HCT116 (cell line): ENCODE measurements around the gene ALOX15. TPM values are rescaled to one million over a fixed set of nuclear protein-coding genes. Genes with fewer than 3 reads are reported as not detected.

Experiments
- ATAC-seq: fragments of 200-7000 bp; cut with Tn5 transposase; 2 replicates; pipeline ENCODE4 v1.9.1; 2020; ENCODE audit warnings: mild to moderate bottlenecking, moderate library complexity
- BruUV-seq: library from RNA; stranded (reverse); fragments of 400-500 nt; replicated peaks from 2 replicates; lab custom pipeline; 2021; lab: Mats Ljungman, UMichigan
- CTCF ChIA-PET: fragments of 300-600 bp; sonication (Branson Sonifier 250); formaldehyde crosslinking; loops from one replicate; lab custom pipeline; 2021; ENCODE audit warnings: antibody characterized with exemption; lab: Charles Lee
- POLR2A ChIA-PET: fragments of 300-600, 350-600 bp; sonication (Branson Sonifier 250); formaldehyde crosslinking; loops from one replicate; lab custom pipeline; 2021; ENCODE audit warnings: antibody characterized with exemption; lab: Charles Lee
- RAD21 ChIA-PET, 2 experiments: fragments of 300-600 bp; sonication (Branson Sonifier 250); formaldehyde crosslinking; loops; one replicate each; lab custom pipeline; 2023; ENCODE audit warnings: low total read pairs in 2 of 2; ENCODE audit not compliant: uncharacterized antibody in 2 of 2, unreplicated experiment in 2 of 2, low non-redundant PET in 1 of 2; lab: Charles Lee
- DNase-seq: peaks from one replicate; pipeline ENCODE4 v3.0.0-alpha.2; 2010; ENCODE audit warnings: low read depth, low spot score
- H2AFZ ChIP-seq: fragments of 200-600 bp; shearing (Covaris generic), sonication (generic); 2 replicates; pipeline ENCODE4 v1.6.1; 2017; ENCODE audit warnings: low read depth, mixed run types, mixed read lengths, antibody characterized with exemption, low read length; ENCODE audit not compliant: poor library complexity, severe bottlenecking
- H3K27ac ChIP-seq: 2 replicates; pipeline ENCODE4 v1.5.1; 2012; ENCODE audit warnings: low read depth, low read length
- H3K27me3 ChIP-seq: fragments of 200-600 bp; sonication (generic); 2 replicates; pipeline ENCODE4 v1.6.1; 2016; ENCODE audit warnings: mixed run types, low read length, mixed read lengths; ENCODE audit not compliant: insufficient read depth
- H3K36me3 ChIP-seq, 2 experiments: fragments of 200-500 bp in 1 of 2; fragments of 200-600 bp in 1 of 2; sonication (Bioruptor generic) in 1 of 2; sonication (generic) in 1 of 2; 2 replicates each; pipeline versions ENCODE4 v1.5.1 to v1.6.1; 2014 to 2016; ENCODE audit warnings: low read length in 2 of 2, inconsistent platforms in 1 of 2, mixed read lengths in 1 of 2, mixed run types in 1 of 2; ENCODE audit not compliant: insufficient read depth in 2 of 2, control insufficient read depth in 1 of 2
- H3K4me1 ChIP-seq, 2 experiments: fragments of 200-600 bp in 1 of 2; sonication (generic) in 1 of 2; 2 replicates each; pipeline versions ENCODE4 v1.5.1 to v1.6.1; 2012 to 2017; ENCODE audit warnings: low read length in 2 of 2, inconsistent platforms in 1 of 2, mild to moderate bottlenecking in 1 of 2, mixed read lengths in 1 of 2, mixed run types in 1 of 2, moderate library complexity in 1 of 2; ENCODE audit not compliant: insufficient read depth in 2 of 2, control insufficient read depth in 1 of 2
- H3K4me2 ChIP-seq: fragments of 200-600 bp; sonication (generic); 2 replicates; pipeline ENCODE4 v1.6.1; 2017; ENCODE audit warnings: mixed run types, low read length, mixed read lengths
- H3K4me3 ChIP-seq, 2 experiments: fragments of 200-600 bp in 1 of 2; sonication (generic) in 1 of 2; replicated peaks in 1 of 2; 2 replicates each; pipeline ENCODE4 v1.5.1; 2011 to 2016; ENCODE audit warnings: low read length in 2 of 2, control low read depth in 1 of 2, low read depth in 1 of 2, mild to moderate bottlenecking in 1 of 2, mixed read lengths in 1 of 2, mixed run types in 1 of 2
- H3K79me2 ChIP-seq: fragments of 200-600 bp; sonication (generic); 2 replicates; pipeline ENCODE4 v1.6.1; 2017; ENCODE audit warnings: mild to moderate bottlenecking, mixed run types, low read length, moderate library complexity, mixed read lengths; ENCODE audit not compliant: insufficient read depth
- H3K9ac ChIP-seq: fragments of 200-600 bp; sonication (generic); 2 replicates; pipeline ENCODE4 v1.6.1; 2016; ENCODE audit warnings: low read length, mixed read lengths
- H3K9me2 ChIP-seq: fragments of 200-600 bp; sonication (generic), shearing (Covaris generic); 2 replicates; pipeline ENCODE4 v1.6.1; 2017; ENCODE audit warnings: mixed run types, mild to moderate bottlenecking, moderate library complexity; ENCODE audit not compliant: insufficient read depth
- H3K9me3 ChIP-seq, 2 experiments: fragments of 200-500 bp in 1 of 2; fragments of 200-600 bp in 1 of 2; sonication (Bioruptor generic) in 1 of 2; sonication (generic) in 1 of 2; 2 replicates each; pipeline ENCODE4 v1.6.1; 2014 to 2017; ENCODE audit warnings: low read length in 2 of 2, mixed read lengths in 2 of 2, inconsistent platforms in 1 of 2, low read depth in 1 of 2, mild to moderate bottlenecking in 1 of 2, mixed run types in 1 of 2, moderate library complexity in 1 of 2; ENCODE audit not compliant: control insufficient read depth in 1 of 2, insufficient read depth in 1 of 2
- H4K20me1 ChIP-seq: fragments of 200-600 bp; sonication (generic), shearing (Covaris generic); 2 replicates; pipeline ENCODE4 v1.6.1; 2017; ENCODE audit warnings: mixed run types, mild to moderate bottlenecking, moderate library complexity; ENCODE audit not compliant: insufficient read depth
- CBX3 ChIP-seq: IDR thresholded peaks from 2 replicates; pipeline ENCODE4 v1.6.1; 2012; ENCODE audit warnings: low read depth
- EGR1 ChIP-seq: IDR thresholded peaks from 2 replicates; pipeline ENCODE4 v1.6.1; 2012; ENCODE audit warnings: low read depth
- EZH2 ChIP-seq: fragments of 200-600 bp; sonication (generic); IDR thresholded peaks from 2 replicates; pipeline ENCODE4 v1.6.1; 2017; ENCODE audit warnings: antibody characterized with exemption, mixed run types
- EZH2phosphoT487 ChIP-seq: fragments of 200-600 bp; IDR thresholded peaks from 2 replicates; pipeline ENCODE4 v1.6.1; 2018; ENCODE audit warnings: antibody characterized with exemption, borderline replicate concordance
- FOSL1 ChIP-seq: IDR thresholded peaks from 2 replicates; pipeline ENCODE4 v1.6.1; 2012; ENCODE audit warnings: low read depth
- POLR2AphosphoS5 ChIP-seq: IDR thresholded peaks from 2 replicates; pipeline ENCODE4 v1.6.1; 2011; ENCODE audit warnings: mild to moderate bottlenecking, low read depth, low read length, moderate library complexity
- SIN3A ChIP-seq: IDR thresholded peaks from 2 replicates; pipeline ENCODE4 v1.6.1; 2012; ENCODE audit warnings: low read depth
- SP1 ChIP-seq: IDR thresholded peaks from 2 replicates; pipeline ENCODE4 v1.6.1; 2012; ENCODE audit warnings: low read depth
- SRF ChIP-seq: IDR thresholded peaks from 2 replicates; pipeline ENCODE4 v1.6.1; 2012; ENCODE audit warnings: low read depth
- TCF7L2 ChIP-seq: IDR thresholded peaks from 2 replicates; pipeline ENCODE4 v1.7.0; 2011; ENCODE audit warnings: borderline replicate concordance, inconsistent platforms; ENCODE audit not compliant: insufficient read depth, insufficient read length; ENCODE audit errors: extremely low read depth
- YY1 ChIP-seq: IDR thresholded peaks from 2 replicates; pipeline ENCODE4 v1.6.1; 2011; ENCODE audit warnings: low read length, low read depth, moderate library complexity, mild to moderate bottlenecking; ENCODE audit not compliant: insufficient replicate concordance; ENCODE audit errors: extremely low read depth
- ZFX ChIP-seq: fragments of 450-650 bp; IDR thresholded peaks from 2 replicates; pipeline ENCODE4 v1.6.1; 2017
- ZNF274 ChIP-seq: fragments of 200-500 bp; sonication (Bioruptor generic); IDR thresholded peaks from 2 replicates; pipeline ENCODE4 v1.6.1; 2014; ENCODE audit warnings: mild to moderate bottlenecking, low read depth, low read length, inconsistent platforms
- intact Hi-C: fragments of 100-400 bp; cut with micrococcal nuclease; formaldehyde crosslinking; loops from 2 replicates; pipeline ENCODE4 v1.10.0; 2022
- total RNA-seq: library from RNA; stranded (reverse); gene quantifications from one replicate; pipeline ENCODE4 v1.2.1, GENCODE V29; 2021; ENCODE audit not compliant: unreplicated experiment

Gene ALOX15
- total RNA-seq, 1 experiment from 2014 or later: 0.57 TPM

- ATAC-seq (no peak), DNase-seq (no peak)
- no peaks in the 10 kb centered on the region for H3K4me1 ChIP-seq
- no TSS peak for BruUV-seq
- H3K4me2 ChIP-seq: no peak overlapping the region
- no peak overlapping the region for H2AFZ ChIP-seq
- intact Hi-C loops: no loop called here
- H4K20me1 ChIP-seq: no peaks in the 10 kb centered on the region
- no peaks in the 10 kb centered on the region for H3K79me2 ChIP-seq
- no peaks in the 10 kb centered on the region for H3K9me2 ChIP-seq
- no peak overlapping the region for H3K27ac ChIP-seq
- no peaks in the 10 kb centered on the region for H3K9me3 ChIP-seq
- TF ChIP-seq CBX3 (no peak), ZFX (no peak), TCF7L2 (no peak), SIN3A (no peak), YY1 (no peak), EGR1 (no peak), EZH2 (no peak), SP1 (no peak), SRF (no peak), POLR2AphosphoS5 (no peak), EZH2phosphoT487 (no peak), ZNF274 (no peak), FOSL1 (no peak)
- H3K36me3 ChIP-seq: no peaks in the 10 kb centered on the region
- ChIA-PET RAD21 (no interaction called here), CTCF (interaction anchor here (0.9 kb wide), 1 partner anchor 32 kb away, joined by 3 read pairs; no protein-coding TSS in a partner anchor), POLR2A (no interaction called here)
- no peak overlapping the region for H3K4me3 ChIP-seq
- no peaks in the 10 kb centered on the region for H3K27me3 ChIP-seq
- H3K9ac ChIP-seq: no peak overlapping the region
Measured at GRCh38 chr17:4598776-4599504, 42.5 kb downstream of the ALOX15 start.
